Effector memory CD4-positive, alpha-beta T cell (primary cell): Measurements from ENCODE around the gene MYMK.

Source experiments
- DNase-seq, 3 donors: peaks; one replicate each; pipeline ENCODE4 v3.0.0-alpha.2; 2020
- H3K27ac ChIP-seq: 2 replicates; pipeline ENCODE4 v1.7.0; 2013; ENCODE audit warnings: mild to moderate bottlenecking, low read length, moderate library complexity; ENCODE audit not compliant: insufficient read depth, poor library complexity, severe bottlenecking
- H3K27me3 ChIP-seq: replicated peaks from 2 replicates; pipeline ENCODE4 v1.7.0; 2013; ENCODE audit warnings: mild to moderate bottlenecking, low read length; ENCODE audit not compliant: insufficient read depth, control insufficient read depth, poor library complexity, severe bottlenecking
- H3K36me3 ChIP-seq: 2 replicates; pipeline ENCODE4 v1.7.0; 2013; ENCODE audit warnings: mild to moderate bottlenecking, low read length, moderate library complexity; ENCODE audit not compliant: control insufficient read depth, insufficient read depth
- H3K4me1 ChIP-seq: 2 replicates; pipeline ENCODE4 v1.7.0; 2013; ENCODE audit warnings: low read length, mild to moderate bottlenecking; ENCODE audit not compliant: control insufficient read depth, insufficient read depth, poor library complexity, severe bottlenecking
- H3K4me3 ChIP-seq: 2 replicates; pipeline ENCODE4 v1.7.0; 2013; ENCODE audit warnings: low read length, low read depth, mild to moderate bottlenecking; ENCODE audit not compliant: insufficient read depth, poor library complexity, severe bottlenecking
- H3K9me3 ChIP-seq: 2 replicates; pipeline ENCODE4 v1.7.0; 2013; ENCODE audit warnings: mild to moderate bottlenecking, low read length, moderate library complexity; ENCODE audit not compliant: control insufficient read depth

MYMK gene

GRCh38 chr9:133485531-133486260 lies 39.1 kb downstream of the MYMK start:
- no peak for DNase-seq
- H3K27me3 ChIP-seq: no peaks in the 10 kb centered on the region
- H3K27ac ChIP-seq: no peak overlapping the region
- H3K4me3 ChIP-seq: no peak overlapping the region
- H3K4me1 ChIP-seq: peaks cover 5% of the 10 kb centered on the region
- no peaks in the 10 kb centered on the region for H3K36me3 ChIP-seq
- no peaks in the 10 kb centered on the region for H3K9me3 ChIP-seq

DNA sequence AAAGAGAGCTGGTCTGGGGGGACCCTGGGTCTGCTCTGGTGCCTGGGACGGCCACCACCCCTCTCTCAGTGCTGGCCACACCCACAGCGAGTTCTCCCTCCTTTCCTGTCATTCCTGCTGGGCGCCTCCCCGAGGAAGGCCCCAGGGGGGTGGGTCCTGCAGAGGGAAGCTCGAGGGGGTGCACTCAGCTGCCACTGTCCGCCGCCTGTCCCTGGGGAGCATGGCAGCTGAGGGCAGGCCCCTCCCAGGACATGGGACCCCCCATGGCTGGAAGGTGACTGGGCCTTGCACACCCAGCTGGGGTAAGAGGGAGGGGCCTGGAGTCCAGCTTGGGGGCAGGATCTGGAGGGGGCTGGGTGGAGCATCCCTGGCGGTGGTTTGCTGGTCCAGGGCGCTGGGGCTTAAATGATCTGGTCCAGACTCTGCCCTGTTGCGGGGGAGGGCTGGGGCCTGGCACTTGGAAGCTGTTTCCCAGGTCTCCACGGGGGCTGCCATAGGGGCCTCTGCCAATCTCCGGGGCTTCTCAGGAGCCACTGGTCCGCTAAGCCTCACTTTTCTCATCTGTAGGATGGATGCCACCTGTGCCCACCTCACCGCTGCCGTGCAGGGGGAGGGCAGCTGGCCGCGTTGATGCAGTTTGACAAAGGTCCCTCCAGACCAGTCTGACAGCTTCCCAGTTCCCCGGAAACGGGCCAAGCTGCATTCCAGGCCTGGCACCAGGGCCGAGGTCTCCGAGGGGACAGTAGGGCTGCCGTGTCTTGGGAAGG lies 39.9 kb downstream of the MYMK start:
- H3K27ac ChIP-seq: no peak overlapping the region
- no peaks in the 10 kb centered on the region for H3K36me3 ChIP-seq
- no peaks in the 10 kb centered on the region for H3K9me3 ChIP-seq
- H3K27me3 ChIP-seq: no peaks in the 10 kb centered on the region
- DNase-seq: no peak
- H3K4me1 ChIP-seq: peaks cover 5% of the 10 kb centered on the region
- no peak overlapping the region for H3K4me3 ChIP-seq

DNA sequence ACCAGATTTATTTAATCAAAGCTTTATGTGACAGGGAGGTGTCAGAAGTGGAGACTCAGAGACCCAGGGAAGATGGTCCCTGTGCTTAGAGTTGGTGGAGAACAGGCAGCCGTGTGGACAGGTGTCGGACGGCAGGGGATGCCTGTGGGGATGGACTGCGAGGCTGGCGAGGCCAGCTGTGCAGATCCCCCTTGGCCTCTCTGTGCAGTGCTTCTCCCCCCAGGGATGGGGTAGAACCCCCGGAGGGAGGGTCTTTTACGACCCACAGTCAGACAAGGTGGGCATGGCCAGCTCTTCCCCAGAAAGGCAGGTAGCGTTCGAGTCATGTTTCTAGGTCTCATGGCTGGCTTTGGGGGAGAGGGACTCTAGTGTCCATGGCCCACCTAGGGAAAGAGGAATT lies 41.1 kb downstream of the MYMK start:
- no peaks in the 10 kb centered on the region for H3K9me3 ChIP-seq
- no peaks in the 10 kb centered on the region for H3K27me3 ChIP-seq
- H3K4me1 ChIP-seq: peaks cover 15% of the 10 kb centered on the region
- no peak overlapping the region for H3K4me3 ChIP-seq
- DNase-seq: no peak
- no peak overlapping the region for H3K27ac ChIP-seq
- H3K36me3 ChIP-seq: no peaks in the 10 kb centered on the region

DNA sequence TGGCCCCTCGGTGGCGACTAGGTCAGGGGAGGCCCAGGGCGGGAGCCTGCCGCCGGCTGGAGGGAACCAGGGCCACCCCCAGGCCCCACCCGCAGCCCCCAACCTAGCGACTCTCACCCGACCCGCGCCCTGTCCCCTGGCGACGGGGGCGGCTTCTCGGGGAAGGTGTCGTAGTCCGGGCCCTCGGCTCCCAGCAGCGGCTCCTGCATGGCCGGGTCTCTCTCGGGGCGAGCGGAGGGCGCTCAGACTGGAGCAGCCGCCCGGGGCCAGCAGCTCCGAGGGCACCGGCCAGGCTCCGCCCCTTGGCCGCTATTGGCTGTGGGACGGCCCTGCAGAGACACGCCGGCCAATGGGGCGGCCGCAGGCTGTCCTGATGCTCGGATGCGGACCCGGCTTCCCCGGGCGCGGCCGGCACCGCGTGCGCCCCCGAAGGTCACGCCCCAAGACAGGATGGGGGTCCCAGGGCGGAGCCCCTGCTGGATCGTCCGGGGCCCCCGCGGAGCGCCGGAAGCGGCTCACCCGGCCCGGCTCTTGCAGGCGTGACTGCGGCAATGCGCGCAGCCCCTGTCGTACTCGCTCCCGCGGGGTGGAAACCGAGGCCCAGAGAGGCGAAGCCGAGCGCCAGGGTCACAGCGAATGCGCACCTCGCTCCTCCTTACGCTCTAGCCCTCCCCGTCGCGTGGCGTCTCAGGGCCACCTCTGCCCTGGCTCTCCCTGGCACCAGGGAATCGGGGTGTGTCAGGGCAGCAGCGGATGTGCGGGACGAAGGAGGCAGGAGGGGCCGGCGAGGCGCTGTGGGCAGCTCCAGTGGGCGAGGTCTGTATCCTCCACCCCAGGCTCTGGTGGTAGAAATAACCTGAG lies 45.7 kb downstream of the MYMK start, which contains the start of gene SLC2A6:
SLC2A6 (minus strand) TSS at position 249 of the 861 bp plus-strand sequence; CDS start at position 209, 40 bp downstream.
- peak within 1 kb of the TSS; percentile 55 for H3K4me3 ChIP-seq
- H3K9me3 ChIP-seq: no peaks in the 10 kb centered on the region
- no peaks in the 10 kb centered on the region for H3K27me3 ChIP-seq
- peak; percentile 65 to 78 (median 74) for DNase-seq
- peaks cover 14% of the 10 kb centered on the region for H3K4me1 ChIP-seq
- peak within 1 kb of the TSS; percentile 38 for H3K27ac ChIP-seq
- H3K36me3 ChIP-seq: no peaks in the 10 kb centered on the region

- H3K4me3 ChIP-seq: peak overlapping the region; percentile 55
- no peak for DNase-seq
- H3K27ac ChIP-seq: peak overlapping the region; percentile 21
- H3K27me3 ChIP-seq: no peaks in the 10 kb centered on the region
- no peaks in the 10 kb centered on the region for H3K36me3 ChIP-seq
- H3K9me3 ChIP-seq: no peaks in the 10 kb centered on the region
- H3K4me1 ChIP-seq: peaks cover 14% of the 10 kb centered on the region
Measured at GRCh38 chr9:133477992-133478850, 46.5 kb downstream of the MYMK start.

DNA sequence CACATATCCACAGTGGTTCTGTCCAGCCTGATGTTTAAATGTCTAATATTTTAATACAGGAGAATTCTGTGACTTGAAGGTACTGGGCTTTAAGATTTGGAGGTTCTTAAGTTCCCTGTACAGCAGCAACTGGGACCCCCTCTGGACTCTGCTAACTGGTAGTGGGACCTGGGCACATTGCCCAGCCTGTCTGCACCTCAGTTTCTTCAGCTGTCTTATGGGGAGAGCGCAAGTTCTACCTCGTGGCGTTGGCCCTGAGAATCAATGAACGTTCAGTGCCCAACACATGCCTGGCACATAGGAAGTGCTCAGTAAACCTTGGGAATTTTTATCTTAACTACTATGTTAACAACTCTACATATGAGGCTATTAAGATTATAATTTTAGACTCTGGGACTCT lies 47.3 kb downstream of the MYMK start:
- no peak overlapping the region for H3K4me3 ChIP-seq
- DNase-seq: no peak
- H3K27ac ChIP-seq: no peak overlapping the region
- no peaks in the 10 kb centered on the region for H3K9me3 ChIP-seq
- H3K4me1 ChIP-seq: peaks cover 14% of the 10 kb centered on the region
- no peaks in the 10 kb centered on the region for H3K27me3 ChIP-seq
- H3K36me3 ChIP-seq: no peaks in the 10 kb centered on the region

DNA sequence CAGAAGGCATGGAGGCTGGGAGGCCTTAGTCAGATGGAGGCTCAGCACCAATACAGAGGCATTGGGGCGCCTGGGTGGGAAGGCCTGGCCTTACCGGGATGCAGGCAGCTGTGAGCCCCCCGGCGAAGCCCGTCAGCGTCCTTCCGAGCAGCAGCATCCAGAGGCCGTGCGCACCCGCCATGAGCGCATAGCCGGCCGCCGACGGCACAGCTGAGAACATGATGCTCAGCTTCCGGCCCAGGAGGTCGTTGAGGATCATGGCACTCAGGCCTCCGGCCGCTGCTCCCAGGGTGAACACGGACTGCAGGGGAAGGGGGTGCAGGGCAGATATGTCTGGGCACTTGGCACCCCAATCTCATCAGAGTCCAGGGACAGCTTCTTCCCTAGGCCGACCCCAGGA lies 47.8 kb downstream of the MYMK start:
- Histone ChIP-seq H3K4me3 (no peak overlapping the region), H3K4me1 (peaks cover 14% of the 10 kb centered on the region), H3K36me3 (no peaks in the 10 kb centered on the region), H3K27ac (no peak overlapping the region), H3K27me3 (no peaks in the 10 kb centered on the region), H3K9me3 (no peaks in the 10 kb centered on the region)
- DNase-seq: no peak

GRCh38 chr9:133476036-133476931 lies 48.5 kb downstream of the MYMK start:
- no peak overlapping the region for H3K27ac ChIP-seq
- H3K27me3 ChIP-seq: no peaks in the 10 kb centered on the region
- H3K9me3 ChIP-seq: no peaks in the 10 kb centered on the region
- peaks cover 14% of the 10 kb centered on the region for H3K4me1 ChIP-seq
- no peak for DNase-seq
- H3K36me3 ChIP-seq: no peaks in the 10 kb centered on the region
- no peak overlapping the region for H3K4me3 ChIP-seq
